SU-DHL-6 (cell line): Measurements from ENCODE around the gene MIEN1.

Experiments used
- CTCF ChIP-seq: fragments of 200-600 bp; sonication (generic); IDR thresholded peaks from one replicate; pipeline ENCODE4 v1.5.1; 2017; ENCODE audit warnings: antibody characterized with exemption, mild to moderate bottlenecking, low read length, moderate library complexity; ENCODE audit not compliant: insufficient read depth, poor library complexity, severe bottlenecking
- EZH2phosphoT487 ChIP-seq: fragments of 200-600 bp; sonication (generic), shearing (Covaris generic); conservative IDR thresholded peaks from 2 replicates; pipeline ENCODE4 v1.6.1; 2018; ENCODE audit warnings: mild to moderate bottlenecking, antibody characterized with exemption, low read length, moderate library complexity, mixed read lengths

- TF ChIP-seq CTCF (no peak), EZH2phosphoT487 (no peak)
Observed at GRCh38 chr17:39746145-39746461, 15.8 kb upstream of the MIEN1 start.
